OCI-LY1 (cell line): Measurements from ENCODE around the gene DSE.

ENCODE experiments used
- H2AFZ ChIP-seq: fragments of 200-600 bp; sonication (generic), shearing (Covaris generic); 2 replicates; pipeline ENCODE4 v1.6.0; 2014; ENCODE audit warnings: antibody characterized with exemption, mild to moderate bottlenecking, low read length
- H3F3A ChIP-seq: fragments of 200-600 bp; sonication (generic), shearing (Covaris generic); 2 replicates; pipeline ENCODE4 v1.6.0; 2014; ENCODE audit warnings: mild to moderate bottlenecking, antibody characterized with exemption, low read length, moderate library complexity; ENCODE audit not compliant: insufficient read depth
- H3K27ac ChIP-seq: fragments of 200-600 bp; sonication (generic); 2 replicates; pipeline ENCODE4 v1.5.1; 2014; ENCODE audit warnings: low read length, mixed run types, mild to moderate bottlenecking, low read depth; ENCODE audit not compliant: poor library complexity, severe bottlenecking
- H3K27me3 ChIP-seq: fragments of 200-600 bp; sonication (generic); 2 replicates; pipeline ENCODE4 v1.6.0; 2014; ENCODE audit warnings: antibody characterized with exemption, mild to moderate bottlenecking, low read length, moderate library complexity; ENCODE audit not compliant: insufficient read depth
- H3K36me3 ChIP-seq: fragments of 200-600 bp; sonication (generic); 2 replicates; pipeline ENCODE4 v1.6.1; 2014; ENCODE audit warnings: mild to moderate bottlenecking, antibody characterized with exemption, low read length, moderate library complexity, mixed read lengths; ENCODE audit not compliant: insufficient read depth
- H3K4me1 ChIP-seq: fragments of 200-600 bp; sonication (generic); 2 replicates; pipeline ENCODE4 v1.5.1; 2014; ENCODE audit warnings: mild to moderate bottlenecking, low read length, moderate library complexity; ENCODE audit not compliant: insufficient read depth, severe bottlenecking
- H3K4me2 ChIP-seq: fragments of 200-600 bp; sonication (generic), shearing (Covaris generic); 2 replicates; pipeline ENCODE4 v1.6.1; 2014; ENCODE audit warnings: low read length
- H3K4me3 ChIP-seq: fragments of 200-600 bp; sonication (generic); 2 replicates; pipeline ENCODE4 v1.5.1; 2014; ENCODE audit warnings: low read length, low read depth, mild to moderate bottlenecking, mixed read lengths; ENCODE audit not compliant: poor library complexity, severe bottlenecking
- H3K79me2 ChIP-seq: fragments of 200-600 bp; shearing (Covaris generic); 2 replicates; pipeline ENCODE4 v1.6.1; 2016; ENCODE audit warnings: mixed run types, low read length, mixed read lengths; ENCODE audit not compliant: insufficient read depth
- H3K9ac ChIP-seq: fragments of 200-600 bp; sonication (generic), shearing (Covaris generic); 2 replicates; pipeline ENCODE4 v1.6.1; 2014; ENCODE audit warnings: mild to moderate bottlenecking, low read length, mixed read lengths
- H3K9me2 ChIP-seq: fragments of 200-600 bp; sonication (generic), shearing (Covaris generic); 2 replicates; pipeline ENCODE4 v1.6.1; 2014; ENCODE audit warnings: low read depth, mild to moderate bottlenecking, low read length, mixed read lengths
- H3K9me3 ChIP-seq: fragments of 200-600 bp; shearing (Covaris generic); 2 replicates; pipeline ENCODE4 v1.6.1; 2014; ENCODE audit warnings: low read length, mixed read lengths
- H4K20me1 ChIP-seq: fragments of 200-600 bp; sonication (generic), shearing (Covaris generic); 2 replicates; pipeline ENCODE4 v1.6.0; 2016; ENCODE audit warnings: mild to moderate bottlenecking, low read length; ENCODE audit not compliant: insufficient read depth
- CTCF ChIP-seq: fragments of 200-600 bp; sonication (generic), shearing (Covaris generic); IDR thresholded peaks from 2 replicates; pipeline ENCODE4 v1.5.1; 2017; ENCODE audit warnings: mild to moderate bottlenecking, antibody characterized with exemption, low read length, moderate library complexity, mixed read lengths
- EZH2 ChIP-seq: fragments of 200-600 bp; sonication (generic), shearing (Covaris generic); IDR thresholded peaks from 2 replicates; pipeline ENCODE4 v1.8.0; 2017; ENCODE audit warnings: borderline replicate concordance, mixed run types, mild to moderate bottlenecking, antibody characterized with exemption, low read length, moderate library complexity, mixed read lengths

Gene DSE

GRCh38 chr6:116444092-116444491 is 73.3 kb downstream of the DSE start:
- H3K27me3 ChIP-seq, result no peaks in the 10 kb centered on the region
- no peaks in the 10 kb centered on the region for H3K36me3 ChIP-seq
- H3K9me3 ChIP-seq, result no peaks in the 10 kb centered on the region
- H3K9ac ChIP-seq, result no peak overlapping the region
- no peaks in the 10 kb centered on the region for H3K4me1 ChIP-seq
- no peaks in the 10 kb centered on the region for H3K9me2 ChIP-seq
- no peak overlapping the region for H2AFZ ChIP-seq
- H4K20me1 ChIP-seq, result no peaks in the 10 kb centered on the region
- H3K27ac ChIP-seq, result no peak overlapping the region
- TF ChIP-seq CTCF (peak; percentile 53), EZH2 (no peak)
- no peak overlapping the region for H3K4me2 ChIP-seq
- H3K4me3 ChIP-seq, result no peak overlapping the region
- H3F3A ChIP-seq, result no peaks in the 10 kb centered on the region
- H3K79me2 ChIP-seq, result no peaks in the 10 kb centered on the region

GRCh38 chr6:116444575-116444974 is 73.8 kb downstream of the DSE start:
- Histone ChIP-seq H4K20me1 (no peaks in the 10 kb centered on the region), H3K9ac (no peak overlapping the region), H3K4me3 (no peak overlapping the region)

GRCh38 chr6:116445102-116445501 is 74.4 kb downstream of the DSE start:
- Histone ChIP-seq H3K36me3 (no peaks in the 10 kb centered on the region), H3K9me2 (no peaks in the 10 kb centered on the region), H3K27me3 (no peaks in the 10 kb centered on the region), H2AFZ (no peak overlapping the region), H3K4me2 (no peak overlapping the region), H3K27ac (no peak overlapping the region), H3K4me3 (no peak overlapping the region), H3K9ac (no peak overlapping the region), H3K9me3 (no peaks in the 10 kb centered on the region), H4K20me1 (no peaks in the 10 kb centered on the region), H3F3A (no peaks in the 10 kb centered on the region), H3K79me2 (no peaks in the 10 kb centered on the region), H3K4me1 (no peaks in the 10 kb centered on the region)
- TF ChIP-seq EZH2 (no peak), CTCF (no peak)

More at GRCh38 chr6:116444575-116444974, 73.8 kb downstream of the DSE start:
- no peaks in the 10 kb centered on the region for H3K79me2 ChIP-seq
- no peaks in the 10 kb centered on the region for H3K27me3 ChIP-seq
- TF ChIP-seq CTCF (no peak), EZH2 (no peak)
- no peaks in the 10 kb centered on the region for H3K9me2 ChIP-seq
- H3K27ac ChIP-seq, result no peak overlapping the region
- no peaks in the 10 kb centered on the region for H3K9me3 ChIP-seq
- no peaks in the 10 kb centered on the region for H3K4me1 ChIP-seq
- no peak overlapping the region for H2AFZ ChIP-seq
- no peaks in the 10 kb centered on the region for H3F3A ChIP-seq
- H3K36me3 ChIP-seq, result no peaks in the 10 kb centered on the region
- no peak overlapping the region for H3K4me2 ChIP-seq
